GM23338 (cell line): ENCODE results near the gene ST7L. TPM values are rescaled to one million over a fixed set of nuclear protein-coding genes. Genes with fewer than 3 reads are reported as not detected.

ENCODE experiments used
- ATAC-seq: fragments of 200-7000 bp; cut with Tn5 transposase; 3 replicates; pipeline ENCODE4 v1.9.1; 2020
- DNase-seq: peaks from one replicate; pipeline ENCODE4 v3.0.0-alpha.2; 2015; ENCODE audit warnings: low spot score
- H2AFZ ChIP-seq: fragments of 200-600 bp; sonication (generic); 2 replicates; pipeline ENCODE4 v1.8.0; 2016; ENCODE audit warnings: antibody characterized with exemption, mild to moderate bottlenecking, moderate library complexity
- H3F3A ChIP-seq: fragments of 200-600 bp; sonication (generic); replicated peaks from 2 replicates; pipeline ENCODE4 v1.8.0; 2017; ENCODE audit warnings: antibody characterized with exemption, mixed run types, low read depth
- H3K27ac ChIP-seq: fragments of 200-600 bp; sonication (generic); 2 replicates; pipeline ENCODE4 v1.6.1; 2016; ENCODE audit warnings: low read depth
- H3K27me3 ChIP-seq: fragments of 200-600 bp; sonication (generic); 2 replicates; pipeline ENCODE4 v1.8.0; 2016; ENCODE audit warnings: mild to moderate bottlenecking, mixed run types, moderate library complexity; ENCODE audit not compliant: insufficient read depth
- H3K36me3 ChIP-seq: fragments of 200-600 bp; sonication (generic); 2 replicates; pipeline ENCODE4 v1.8.0; 2016; ENCODE audit warnings: mild to moderate bottlenecking; ENCODE audit not compliant: insufficient read depth
- H3K4me1 ChIP-seq: fragments of 200-600 bp; sonication (generic); 2 replicates; pipeline ENCODE4 v1.8.0; 2016; ENCODE audit warnings: mild to moderate bottlenecking, moderate library complexity; ENCODE audit not compliant: insufficient read depth
- H3K4me2 ChIP-seq: fragments of 200-600 bp; sonication (generic); 2 replicates; pipeline ENCODE4 v1.7.1; 2017; ENCODE audit warnings: mixed run types
- H3K4me3 ChIP-seq: fragments of 200-600 bp; sonication (generic); 2 replicates; pipeline ENCODE4 v1.6.1; 2016; ENCODE audit warnings: mixed run types
- H3K79me2 ChIP-seq: fragments of 200-600 bp; sonication (generic); replicated peaks from 2 replicates; pipeline ENCODE4 v1.8.0; 2017; ENCODE audit warnings: mild to moderate bottlenecking; ENCODE audit not compliant: insufficient read depth
- H3K9me2 ChIP-seq: fragments of 200-600 bp; sonication (generic); 2 replicates; pipeline ENCODE4 v1.8.0; 2017; ENCODE audit not compliant: insufficient read depth
- H4K20me1 ChIP-seq: fragments of 200-600 bp; sonication (generic); replicated peaks from 2 replicates; pipeline ENCODE4 v1.8.0; 2017; ENCODE audit warnings: mild to moderate bottlenecking; ENCODE audit not compliant: insufficient read depth
- H3K27ac Mint-ChIP-seq: 2 replicates; pipeline ENCODE4 v1.8.0; 2020; ENCODE audit warnings: inconsistent platforms, mild to moderate bottlenecking, moderate library complexity, mixed read lengths
- H3K27me3 Mint-ChIP-seq: 3 replicates; pipeline ENCODE4 v1.8.0; 2022; ENCODE audit warnings: low read depth, mild to moderate bottlenecking, moderate library complexity, mixed read lengths, inconsistent platforms; ENCODE audit not compliant: insufficient read depth, poor library complexity
- H3K36me3 Mint-ChIP-seq: 3 replicates; pipeline ENCODE4 v1.8.0; 2021; ENCODE audit warnings: low read depth, mild to moderate bottlenecking, inconsistent platforms, moderate library complexity, mixed read lengths
- H3K4me1 Mint-ChIP-seq: 3 replicates; pipeline ENCODE4 v1.8.0; 2020; ENCODE audit warnings: mild to moderate bottlenecking, inconsistent platforms, mixed read lengths
- H3K4me3 Mint-ChIP-seq: 3 replicates; pipeline ENCODE4 v1.8.0; 2021; ENCODE audit warnings: moderate library complexity, mild to moderate bottlenecking, inconsistent platforms, mixed read lengths
- H3K9me3 Mint-ChIP-seq: 3 replicates; pipeline ENCODE4 v1.8.0; 2020; ENCODE audit warnings: moderate library complexity, mild to moderate bottlenecking, inconsistent platforms, mixed read lengths
- CREB1 ChIP-seq: fragments of 250-450 bp; sonication (Bioruptor Pico); IDR thresholded peaks from 2 replicates; pipeline ENCODE4 v1.5.0; 2020; ENCODE audit warnings: low read depth, mild to moderate bottlenecking, moderate library complexity
- EZH2 ChIP-seq: fragments of 200-600 bp; sonication (generic); IDR thresholded peaks from one replicate; pipeline ENCODE4 v1.8.0; 2017; ENCODE audit warnings: antibody characterized with exemption, mild to moderate bottlenecking, low read depth; ENCODE audit not compliant: unreplicated experiment
- EZH2phosphoT487 ChIP-seq: fragments of 200-600 bp; sonication (generic); IDR thresholded peaks from one replicate; pipeline ENCODE4 v1.8.1; 2018; ENCODE audit warnings: antibody characterized with exemption; ENCODE audit not compliant: unreplicated experiment
- JUNB ChIP-seq: IDR thresholded peaks from one replicate; pipeline ENCODE4 v1.6.1; 2016; ENCODE audit warnings: antibody characterized with exemption; ENCODE audit not compliant: unreplicated experiment
- NANOG ChIP-seq: IDR thresholded peaks from 2 replicates; pipeline ENCODE4 v1.6.1; 2016; ENCODE audit warnings: antibody characterized with exemption, borderline replicate concordance
- POLR2AphosphoS5 ChIP-seq: IDR thresholded peaks from 2 replicates; pipeline ENCODE4 v1.6.1; 2016; ENCODE audit warnings: antibody characterized with exemption, low read depth
- STAT1 ChIP-seq: IDR thresholded peaks from one replicate; pipeline ENCODE4 v1.6.1; 2016; ENCODE audit warnings: antibody characterized with exemption; ENCODE audit not compliant: unreplicated experiment
- ZNF114 ChIP-seq: fragments of 250-450 bp; sonication (Bioruptor Pico); IDR thresholded peaks from 2 replicates; pipeline ENCODE4 v1.5.0; 2020; ENCODE audit warnings: mild to moderate bottlenecking, moderate library complexity
- ZNF331 ChIP-seq: fragments of 250-450 bp; sonication (Bioruptor Pico); IDR thresholded peaks from 2 replicates; pipeline ENCODE4 v1.5.0; 2020; ENCODE audit warnings: low read depth, mild to moderate bottlenecking, moderate library complexity
- polyA plus RNA-seq: library from polyadenylated mRNA; unstranded; fragments of >200 nt; fragmentation: Nextera tagmentation; extraction: Ambion mirVana; gene quantifications from 2 replicates; pipeline ENCODE4 v1.2.1, GENCODE V29; 2016
- total RNA-seq: library from RNA; depleted of rRNA; stranded (reverse); fragments of >200 nt; shearing (Covaris generic); gene quantifications from 2 replicates; pipeline ENCODE4 v1.2.3, GENCODE V29; 2014
- TF ChIP-seq, protein P1 (sequence below): IDR thresholded peaks from one replicate; pipeline ENCODE4 v1.6.1; 2018; ENCODE audit warnings: antibody characterized with exemption; ENCODE audit not compliant: unreplicated experiment
- TF ChIP-seq, protein P2 (sequence below): fragments of 250-450 bp; sonication (Bioruptor Pico); IDR thresholded peaks from 2 replicates; pipeline ENCODE4 v1.5.0; 2020; ENCODE audit warnings: mild to moderate bottlenecking, moderate library complexity
- TF ChIP-seq, protein P3 (sequence below), 2 experiments: fragments of 200-600 bp in 1 of 2; sonication (generic) in 1 of 2; conservative IDR thresholded peaks; 2 replicates each; pipeline versions ENCODE4 v1.5.1 to v1.6.1; 2016 to 2017; ENCODE audit warnings: antibody characterized with exemption in 2 of 2, low read depth in 2 of 2, mild to moderate bottlenecking in 2 of 2, moderate library complexity in 1 of 2
- TF ChIP-seq, protein P4 (sequence below): IDR thresholded peaks from 2 replicates; pipeline ENCODE4 v1.6.1; 2016; ENCODE audit warnings: antibody characterized with exemption

The ST7L gene
- total and polyA plus RNA-seq, 2 experiments from 2014 or later: 18.2 to 21.0 TPM

DNA sequence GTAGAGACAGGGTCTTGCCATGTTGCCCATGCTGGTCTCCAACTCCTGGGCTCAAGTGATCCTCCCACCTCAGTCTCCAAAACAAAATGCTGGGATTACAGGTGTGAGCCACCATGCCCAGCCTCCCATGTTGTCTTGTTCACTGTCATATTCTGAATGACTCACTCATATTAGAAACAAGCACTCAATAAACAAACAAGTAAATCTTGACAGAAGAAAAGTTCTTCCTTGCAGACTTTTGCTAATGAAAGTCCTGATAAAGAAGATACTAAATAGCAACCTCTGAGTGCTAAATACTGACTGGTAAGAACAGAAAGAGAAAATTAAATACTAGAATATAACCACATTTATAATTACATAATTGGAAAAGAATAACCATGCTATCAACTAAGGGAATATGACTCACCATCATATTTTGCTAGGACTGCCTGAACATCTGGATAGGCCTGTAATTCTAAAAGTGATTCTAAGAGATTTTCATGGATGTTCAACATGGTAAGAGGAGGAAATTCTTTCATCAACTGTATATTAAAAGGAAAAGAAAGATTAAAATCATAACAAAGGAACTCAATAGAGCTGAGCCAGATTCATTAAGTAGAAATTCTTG is 37.3 kb downstream of the ST7L start:
- Histone ChIP-seq H3K27me3 (no peaks in the 10 kb centered on the region), H4K20me1 (no peaks in the 10 kb centered on the region), H3K4me3 (no peak overlapping the region), H3K4me1 (no peaks in the 10 kb centered on the region), H3K79me2 (no peaks in the 10 kb centered on the region), H3F3A (no peaks in the 10 kb centered on the region), H3K9me2 (no peaks in the 10 kb centered on the region), H3K4me2 (no peak overlapping the region), H3K27ac (no peak overlapping the region), H3K36me3 (no peaks in the 10 kb centered on the region), H2AFZ (no peak overlapping the region)
- Mint-ChIP-seq H3K9me3 (no peaks in the 10 kb centered on the region), H3K27ac (no peak overlapping the region), H3K36me3 (peaks cover 3% of the 10 kb centered on the region; the same call in 1 of the 3 replicates), H3K27me3 (no peaks in the 10 kb centered on the region), H3K4me1 (no peaks in the 10 kb centered on the region), H3K4me3 (no peak overlapping the region)
- ATAC-seq (no peak), DNase-seq (no peak)
- no peak for TF ChIP-seq ZNF331 (CRISPR knock-in tag)
- TF ChIP-seq EZH2phosphoT487: no peak
- TF ChIP-seq, protein P1, sequence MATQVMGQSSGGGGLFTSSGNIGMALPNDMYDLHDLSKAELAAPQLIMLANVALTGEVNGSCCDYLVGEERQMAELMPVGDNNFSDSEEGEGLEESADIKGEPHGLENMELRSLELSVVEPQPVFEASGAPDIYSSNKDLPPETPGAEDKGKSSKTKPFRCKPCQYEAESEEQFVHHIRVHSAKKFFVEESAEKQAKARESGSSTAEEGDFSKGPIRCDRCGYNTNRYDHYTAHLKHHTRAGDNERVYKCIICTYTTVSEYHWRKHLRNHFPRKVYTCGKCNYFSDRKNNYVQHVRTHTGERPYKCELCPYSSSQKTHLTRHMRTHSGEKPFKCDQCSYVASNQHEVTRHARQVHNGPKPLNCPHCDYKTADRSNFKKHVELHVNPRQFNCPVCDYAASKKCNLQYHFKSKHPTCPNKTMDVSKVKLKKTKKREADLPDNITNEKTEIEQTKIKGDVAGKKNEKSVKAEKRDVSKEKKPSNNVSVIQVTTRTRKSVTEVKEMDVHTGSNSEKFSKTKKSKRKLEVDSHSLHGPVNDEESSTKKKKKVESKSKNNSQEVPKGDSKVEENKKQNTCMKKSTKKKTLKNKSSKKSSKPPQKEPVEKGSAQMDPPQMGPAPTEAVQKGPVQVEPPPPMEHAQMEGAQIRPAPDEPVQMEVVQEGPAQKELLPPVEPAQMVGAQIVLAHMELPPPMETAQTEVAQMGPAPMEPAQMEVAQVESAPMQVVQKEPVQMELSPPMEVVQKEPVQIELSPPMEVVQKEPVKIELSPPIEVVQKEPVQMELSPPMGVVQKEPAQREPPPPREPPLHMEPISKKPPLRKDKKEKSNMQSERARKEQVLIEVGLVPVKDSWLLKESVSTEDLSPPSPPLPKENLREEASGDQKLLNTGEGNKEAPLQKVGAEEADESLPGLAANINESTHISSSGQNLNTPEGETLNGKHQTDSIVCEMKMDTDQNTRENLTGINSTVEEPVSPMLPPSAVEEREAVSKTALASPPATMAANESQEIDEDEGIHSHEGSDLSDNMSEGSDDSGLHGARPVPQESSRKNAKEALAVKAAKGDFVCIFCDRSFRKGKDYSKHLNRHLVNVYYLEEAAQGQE: no peak
- TF ChIP-seq, protein P2, sequence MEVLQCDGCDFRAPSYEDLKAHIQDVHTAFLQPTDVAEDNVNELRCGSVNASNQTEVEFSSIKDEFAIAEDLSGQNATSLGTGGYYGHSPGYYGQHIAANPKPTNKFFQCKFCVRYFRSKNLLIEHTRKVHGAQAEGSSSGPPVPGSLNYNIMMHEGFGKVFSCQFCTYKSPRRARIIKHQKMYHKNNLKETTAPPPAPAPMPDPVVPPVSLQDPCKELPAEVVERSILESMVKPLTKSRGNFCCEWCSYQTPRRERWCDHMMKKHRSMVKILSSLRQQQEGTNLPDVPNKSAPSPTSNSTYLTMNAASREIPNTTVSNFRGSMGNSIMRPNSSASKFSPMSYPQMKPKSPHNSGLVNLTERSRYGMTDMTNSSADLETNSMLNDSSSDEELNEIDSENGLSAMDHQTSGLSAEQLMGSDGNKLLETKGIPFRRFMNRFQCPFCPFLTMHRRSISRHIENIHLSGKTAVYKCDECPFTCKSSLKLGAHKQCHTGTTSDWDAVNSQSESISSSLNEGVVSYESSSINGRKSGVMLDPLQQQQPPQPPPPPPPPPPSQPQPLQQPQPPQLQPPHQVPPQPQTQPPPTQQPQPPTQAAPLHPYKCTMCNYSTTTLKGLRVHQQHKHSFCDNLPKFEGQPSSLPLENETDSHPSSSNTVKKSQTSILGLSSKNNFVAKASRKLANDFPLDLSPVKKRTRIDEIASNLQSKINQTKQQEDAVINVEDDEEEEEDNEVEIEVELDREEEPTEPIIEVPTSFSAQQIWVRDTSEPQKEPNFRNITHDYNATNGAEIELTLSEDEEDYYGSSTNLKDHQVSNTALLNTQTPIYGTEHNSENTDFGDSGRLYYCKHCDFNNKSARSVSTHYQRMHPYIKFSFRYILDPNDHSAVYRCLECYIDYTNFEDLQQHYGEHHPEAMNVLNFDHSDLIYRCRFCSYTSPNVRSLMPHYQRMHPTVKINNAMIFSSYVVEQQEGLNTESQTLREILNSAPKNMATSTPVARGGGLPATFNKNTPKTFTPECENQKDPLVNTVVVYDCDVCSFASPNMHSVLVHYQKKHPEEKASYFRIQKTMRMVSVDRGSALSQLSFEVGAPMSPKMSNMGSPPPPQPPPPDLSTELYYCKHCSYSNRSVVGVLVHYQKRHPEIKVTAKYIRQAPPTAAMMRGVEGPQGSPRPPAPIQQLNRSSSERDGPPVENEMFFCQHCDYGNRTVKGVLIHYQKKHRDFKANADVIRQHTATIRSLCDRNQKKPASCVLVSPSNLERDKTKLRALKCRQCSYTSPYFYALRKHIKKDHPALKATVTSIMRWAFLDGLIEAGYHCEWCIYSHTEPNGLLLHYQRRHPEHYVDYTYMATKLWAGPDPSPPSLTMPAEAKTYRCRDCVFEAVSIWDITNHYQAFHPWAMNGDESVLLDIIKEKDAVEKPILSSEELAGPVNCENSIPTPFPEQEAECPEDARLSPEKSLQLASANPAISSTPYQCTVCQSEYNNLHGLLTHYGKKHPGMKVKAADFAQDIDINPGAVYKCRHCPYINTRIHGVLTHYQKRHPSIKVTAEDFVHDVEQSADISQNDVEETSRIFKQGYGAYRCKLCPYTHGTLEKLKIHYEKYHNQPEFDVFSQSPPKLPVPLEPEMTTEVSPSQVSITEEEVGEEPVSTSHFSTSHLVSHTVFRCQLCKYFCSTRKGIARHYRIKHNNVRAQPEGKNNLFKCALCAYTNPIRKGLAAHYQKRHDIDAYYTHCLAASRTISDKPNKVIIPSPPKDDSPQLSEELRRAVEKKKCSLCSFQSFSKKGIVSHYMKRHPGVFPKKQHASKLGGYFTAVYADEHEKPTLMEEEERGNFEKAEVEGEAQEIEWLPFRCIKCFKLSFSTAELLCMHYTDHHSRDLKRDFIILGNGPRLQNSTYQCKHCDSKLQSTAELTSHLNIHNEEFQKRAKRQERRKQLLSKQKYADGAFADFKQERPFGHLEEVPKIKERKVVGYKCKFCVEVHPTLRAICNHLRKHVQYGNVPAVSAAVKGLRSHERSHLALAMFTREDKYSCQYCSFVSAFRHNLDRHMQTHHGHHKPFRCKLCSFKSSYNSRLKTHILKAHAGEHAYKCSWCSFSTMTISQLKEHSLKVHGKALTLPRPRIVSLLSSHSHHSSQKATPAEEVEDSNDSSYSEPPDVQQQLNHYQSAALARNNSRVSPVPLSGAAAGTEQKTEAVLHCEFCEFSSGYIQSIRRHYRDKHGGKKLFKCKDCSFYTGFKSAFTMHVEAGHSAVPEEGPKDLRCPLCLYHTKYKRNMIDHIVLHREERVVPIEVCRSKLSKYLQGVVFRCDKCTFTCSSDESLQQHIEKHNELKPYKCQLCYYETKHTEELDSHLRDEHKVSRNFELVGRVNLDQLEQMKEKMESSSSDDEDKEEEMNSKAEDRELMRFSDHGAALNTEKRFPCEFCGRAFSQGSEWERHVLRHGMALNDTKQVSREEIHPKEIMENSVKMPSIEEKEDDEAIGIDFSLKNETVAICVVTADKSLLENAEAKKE (CRISPR knock-in tag): no peak
- no peak for TF ChIP-seq POLR2AphosphoS5
- TF ChIP-seq EZH2: no peak
- no peak for TF ChIP-seq NANOG
- no peak for TF ChIP-seq CREB1 (CRISPR knock-in tag)
- no peak for TF ChIP-seq JUNB
- TF ChIP-seq, protein P3, sequence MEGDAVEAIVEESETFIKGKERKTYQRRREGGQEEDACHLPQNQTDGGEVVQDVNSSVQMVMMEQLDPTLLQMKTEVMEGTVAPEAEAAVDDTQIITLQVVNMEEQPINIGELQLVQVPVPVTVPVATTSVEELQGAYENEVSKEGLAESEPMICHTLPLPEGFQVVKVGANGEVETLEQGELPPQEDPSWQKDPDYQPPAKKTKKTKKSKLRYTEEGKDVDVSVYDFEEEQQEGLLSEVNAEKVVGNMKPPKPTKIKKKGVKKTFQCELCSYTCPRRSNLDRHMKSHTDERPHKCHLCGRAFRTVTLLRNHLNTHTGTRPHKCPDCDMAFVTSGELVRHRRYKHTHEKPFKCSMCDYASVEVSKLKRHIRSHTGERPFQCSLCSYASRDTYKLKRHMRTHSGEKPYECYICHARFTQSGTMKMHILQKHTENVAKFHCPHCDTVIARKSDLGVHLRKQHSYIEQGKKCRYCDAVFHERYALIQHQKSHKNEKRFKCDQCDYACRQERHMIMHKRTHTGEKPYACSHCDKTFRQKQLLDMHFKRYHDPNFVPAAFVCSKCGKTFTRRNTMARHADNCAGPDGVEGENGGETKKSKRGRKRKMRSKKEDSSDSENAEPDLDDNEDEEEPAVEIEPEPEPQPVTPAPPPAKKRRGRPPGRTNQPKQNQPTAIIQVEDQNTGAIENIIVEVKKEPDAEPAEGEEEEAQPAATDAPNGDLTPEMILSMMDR (conservative IDR thresholded peaks at IDR 0.05; ENCODE audit: low read depth in 2 of 2): no peak
- TF ChIP-seq STAT1: no peak
- no peak for TF ChIP-seq ZNF114 (CRISPR knock-in tag)
- TF ChIP-seq, protein P4, sequence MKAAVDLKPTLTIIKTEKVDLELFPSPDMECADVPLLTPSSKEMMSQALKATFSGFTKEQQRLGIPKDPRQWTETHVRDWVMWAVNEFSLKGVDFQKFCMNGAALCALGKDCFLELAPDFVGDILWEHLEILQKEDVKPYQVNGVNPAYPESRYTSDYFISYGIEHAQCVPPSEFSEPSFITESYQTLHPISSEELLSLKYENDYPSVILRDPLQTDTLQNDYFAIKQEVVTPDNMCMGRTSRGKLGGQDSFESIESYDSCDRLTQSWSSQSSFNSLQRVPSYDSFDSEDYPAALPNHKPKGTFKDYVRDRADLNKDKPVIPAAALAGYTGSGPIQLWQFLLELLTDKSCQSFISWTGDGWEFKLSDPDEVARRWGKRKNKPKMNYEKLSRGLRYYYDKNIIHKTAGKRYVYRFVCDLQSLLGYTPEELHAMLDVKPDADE: no peak
